ENCODE data around the gene ATG2B. TPM values are rescaled to one million over a fixed set of nuclear protein-coding genes. Genes with fewer than 3 reads are reported as not detected.

Gene ATG2B
- total RNA-seq, 6 experiments from 2014 or later = 13.9 to 24.4 (median 16.3) TPM

DNA sequence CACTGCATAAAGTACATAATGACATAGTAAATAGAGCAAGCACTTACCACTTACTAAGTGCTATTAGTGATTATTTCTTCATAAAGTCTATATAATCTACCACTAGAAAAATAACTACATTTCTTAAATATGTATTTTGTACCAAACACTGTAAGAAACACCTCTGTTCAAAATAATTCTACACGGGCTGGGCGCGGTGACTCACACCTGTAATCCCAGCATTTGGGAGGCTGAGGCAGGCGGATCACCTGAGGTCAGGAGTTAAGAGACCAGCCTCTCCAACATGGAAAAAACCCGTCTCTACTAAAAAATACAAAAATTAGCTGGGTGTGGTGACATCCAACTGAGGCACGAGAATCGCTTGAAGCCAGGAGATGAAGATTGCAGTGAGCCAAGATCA lies 38.9 kb downstream of the ATG2B start:
- Histone ChIP-seq H3K27me3 (no peaks in the 10 kb centered on the region), H3K4me3 (no peak overlapping the region), H3K27ac (no peak overlapping the region), H3K4me1 (no peaks in the 10 kb centered on the region), H3K36me3 (peaks cover 0 to 68% (median 7%) of the 10 kb centered on the region in 4 donors), H3K9me3 (no peaks in the 10 kb centered on the region)
- ATAC-seq (no peak), DNase-seq (no peak)
- TF ChIP-seq, protein P1, sequence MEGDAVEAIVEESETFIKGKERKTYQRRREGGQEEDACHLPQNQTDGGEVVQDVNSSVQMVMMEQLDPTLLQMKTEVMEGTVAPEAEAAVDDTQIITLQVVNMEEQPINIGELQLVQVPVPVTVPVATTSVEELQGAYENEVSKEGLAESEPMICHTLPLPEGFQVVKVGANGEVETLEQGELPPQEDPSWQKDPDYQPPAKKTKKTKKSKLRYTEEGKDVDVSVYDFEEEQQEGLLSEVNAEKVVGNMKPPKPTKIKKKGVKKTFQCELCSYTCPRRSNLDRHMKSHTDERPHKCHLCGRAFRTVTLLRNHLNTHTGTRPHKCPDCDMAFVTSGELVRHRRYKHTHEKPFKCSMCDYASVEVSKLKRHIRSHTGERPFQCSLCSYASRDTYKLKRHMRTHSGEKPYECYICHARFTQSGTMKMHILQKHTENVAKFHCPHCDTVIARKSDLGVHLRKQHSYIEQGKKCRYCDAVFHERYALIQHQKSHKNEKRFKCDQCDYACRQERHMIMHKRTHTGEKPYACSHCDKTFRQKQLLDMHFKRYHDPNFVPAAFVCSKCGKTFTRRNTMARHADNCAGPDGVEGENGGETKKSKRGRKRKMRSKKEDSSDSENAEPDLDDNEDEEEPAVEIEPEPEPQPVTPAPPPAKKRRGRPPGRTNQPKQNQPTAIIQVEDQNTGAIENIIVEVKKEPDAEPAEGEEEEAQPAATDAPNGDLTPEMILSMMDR (IDR thresholded peaks at IDR 0.05) = no peak
- TF ChIP-seq POLR2A (IDR thresholded peaks at IDR 0.05) = no peak
- intact Hi-C loops (cut with DNase I) = no loop called here
- WGBS (ENCODE audit: insufficient coverage, low coverage, low lambda C conversion rate, missing lambda C conversion rate) = 92% methylated on average over 7 of the region's 7 CpGs

DNA sequence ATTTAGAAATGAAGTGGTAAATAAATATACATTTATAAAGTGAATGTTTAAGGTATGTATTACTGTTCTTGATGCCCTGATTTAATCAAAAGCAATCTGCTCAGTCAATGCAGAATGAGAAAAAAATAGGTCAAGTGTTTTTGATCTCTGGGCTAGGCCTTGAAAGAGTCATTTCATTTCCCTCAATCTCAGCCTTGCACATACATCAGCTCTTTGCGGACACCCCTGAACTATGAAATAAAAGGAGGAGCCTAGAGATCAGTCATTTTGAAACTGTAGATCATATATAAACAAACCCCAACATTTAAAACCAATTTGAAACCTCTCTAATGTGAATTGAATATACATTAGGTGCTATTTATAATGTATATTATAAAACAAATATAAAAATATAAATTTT lies 42.5 kb downstream of the ATG2B start:
- Histone ChIP-seq H3K27me3 (no peaks in the 10 kb centered on the region), H3K4me1 (no peaks in the 10 kb centered on the region), H3K4me3 (no peak overlapping the region), H3K27ac (no peak overlapping the region), H3K36me3 (peaks cover 0 to 58% (median 2%) of the 10 kb centered on the region in 4 donors), H3K9me3 (no peaks in the 10 kb centered on the region)
- WGBS (ENCODE audit: insufficient coverage, low coverage, low lambda C conversion rate, missing lambda C conversion rate) = 80% methylated on average over 1 of the region's 1 CpG
- ATAC-seq = no peak
- DNase-seq = no peak
- TF ChIP-seq, protein P1 (IDR thresholded peaks at IDR 0.05) = no peak
- TF ChIP-seq POLR2A (IDR thresholded peaks at IDR 0.05) = no peak
- intact Hi-C loops (cut with DNase I) = no loop called here

DNA sequence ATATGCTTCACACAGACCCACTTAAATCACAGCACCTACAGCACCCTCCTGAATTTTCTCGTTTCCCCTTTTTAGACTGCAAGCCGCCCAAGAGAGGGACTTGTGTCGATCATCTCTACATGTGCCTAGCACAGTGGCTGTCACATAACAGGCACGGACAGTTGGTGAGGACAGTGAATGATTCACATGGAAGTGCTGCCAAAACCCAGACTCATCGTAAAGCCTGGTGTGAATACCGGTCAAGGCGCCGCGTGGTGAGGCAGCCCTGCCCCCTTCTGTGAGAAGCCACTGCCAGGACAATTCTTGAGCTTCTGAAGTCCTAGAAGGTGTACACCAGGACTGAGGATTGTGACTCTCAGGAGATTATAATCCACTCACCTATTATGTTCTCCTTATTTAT lies 44.3 kb downstream of the ATG2B start:
- Histone ChIP-seq H3K36me3 (peaks cover 0 to 48% (median 8%) of the 10 kb centered on the region in 4 donors), H3K4me1 (no peaks in the 10 kb centered on the region), H3K9me3 (no peaks in the 10 kb centered on the region), H3K27me3 (no peaks in the 10 kb centered on the region), H3K27ac (no peak overlapping the region), H3K4me3 (no peak overlapping the region)
- WGBS (ENCODE audit: insufficient coverage, low coverage, low lambda C conversion rate, missing lambda C conversion rate) = 84% methylated on average over 4 of the region's 9 CpGs
- no peak for TF ChIP-seq POLR2A (IDR thresholded peaks at IDR 0.05)
- TF ChIP-seq, protein P1 (IDR thresholded peaks at IDR 0.05) = no peak
- intact Hi-C loops (cut with DNase I) = no loop called here
- ATAC-seq (no peak), DNase-seq (no peak)

DNA sequence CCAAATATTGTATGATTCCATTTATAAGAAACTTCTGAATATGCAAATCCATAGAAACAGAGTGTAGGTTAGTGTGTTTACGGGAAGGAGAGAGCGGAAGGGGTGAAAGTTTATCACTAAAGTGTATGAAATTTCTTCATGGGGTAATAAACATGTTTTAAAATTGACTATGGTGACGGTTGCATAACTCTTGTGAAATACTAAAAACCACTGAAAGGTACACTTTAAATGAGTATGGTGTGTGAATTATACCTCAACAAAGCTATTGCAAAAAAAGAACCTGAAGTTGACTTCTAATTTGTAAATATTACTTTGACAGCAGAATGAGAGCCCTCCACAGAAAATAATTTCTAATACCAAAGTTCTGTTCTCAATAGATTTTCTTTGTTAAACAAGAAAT lies 47.1 kb downstream of the ATG2B start:
- H3K36me3 ChIP-seq = peaks cover 0 to 39% (median 12%) of the 10 kb centered on the region in 4 donors
- TF ChIP-seq POLR2A (IDR thresholded peaks at IDR 0.05) = no peak
- TF ChIP-seq, protein P1 (IDR thresholded peaks at IDR 0.05) = no peak
- ATAC-seq = peak in 3 of 4 donors; percentile 40 to 83 (median 62)

DNA sequence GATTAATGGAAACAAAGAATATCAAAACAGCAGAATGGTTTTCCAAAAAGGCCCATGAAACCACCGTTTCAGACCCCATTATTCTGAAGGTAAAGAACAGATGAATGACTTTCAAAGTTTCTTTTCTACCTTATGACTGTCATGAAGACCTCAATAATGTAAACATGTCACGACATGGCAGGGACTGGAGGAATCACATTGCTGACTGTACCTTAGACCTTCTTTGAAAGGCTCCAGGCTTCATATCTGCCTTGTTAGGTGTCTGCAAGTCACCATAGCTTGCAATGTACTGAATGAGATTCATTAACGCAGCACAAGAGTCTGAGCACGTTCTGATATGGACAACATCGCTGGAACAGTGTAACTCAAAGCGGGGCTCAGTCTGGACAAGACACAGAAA lies 52.2 kb downstream of the ATG2B start:
- Histone ChIP-seq H3K27ac (peak overlapping the region in 2 of 3 donors; percentile 64 to 77), H3K9me3 (no peaks in the 10 kb centered on the region), H3K36me3 (peaks cover 0 to 26% (median 11%) of the 10 kb centered on the region in 4 donors), H3K27me3 (no peaks in the 10 kb centered on the region), H3K4me1 (peaks cover 0 to 28% (median 10%) of the 10 kb centered on the region in 4 donors), H3K4me3 (no peak overlapping the region)
- no peak for TF ChIP-seq POLR2A (IDR thresholded peaks at IDR 0.05)
- TF ChIP-seq, protein P1 (IDR thresholded peaks at IDR 0.05) = no peak
- intact Hi-C loops (cut with DNase I) = no loop called here
- DNase-seq (no peak), ATAC-seq (no peak)
- WGBS (ENCODE audit: insufficient coverage, low coverage, low lambda C conversion rate, missing lambda C conversion rate) = 92% methylated on average over 6 of the region's 6 CpGs

More for the DNA sequence above, 47.1 kb downstream of the ATG2B start:
- H3K4me3 ChIP-seq = no peak overlapping the region
- H3K27me3 ChIP-seq = no peaks in the 10 kb centered on the region
- peaks cover 0 to 2% (median 0%) of the 10 kb centered on the region in 4 donors for H3K4me1 ChIP-seq
- no peak overlapping the region for H3K27ac ChIP-seq
- no peaks in the 10 kb centered on the region for H3K9me3 ChIP-seq
- intact Hi-C loops (cut with DNase I) = no loop called here
- DNase-seq = no peak
- WGBS (ENCODE audit: insufficient coverage, low coverage, low lambda C conversion rate, missing lambda C conversion rate) = 47% methylated on average over 3 of the region's 3 CpGs
